B cell (primary cell): Measurements from ENCODE around the gene SH2D3C.

Experiments
- EZH2 ChIP-seq: IDR thresholded peaks from 2 replicates; pipeline ENCODE4 v1.6.1; 2012; ENCODE audit warnings: borderline replicate concordance, low read depth, mild to moderate bottlenecking, moderate library complexity, low read length; ENCODE audit not compliant: insufficient read depth, poor library complexity, severe bottlenecking
- TF ChIP-seq, protein P1 (sequence below): fragments of 200-600 bp; IDR thresholded peaks from one replicate; pipeline ENCODE4 v1.8.0; 2022; ENCODE audit warnings: antibody characterized with exemption, mild to moderate bottlenecking

GRCh38 chr9:127776924-127777289, 1.6 kb downstream of the SH2D3C start:
- TF ChIP-seq, protein P1, sequence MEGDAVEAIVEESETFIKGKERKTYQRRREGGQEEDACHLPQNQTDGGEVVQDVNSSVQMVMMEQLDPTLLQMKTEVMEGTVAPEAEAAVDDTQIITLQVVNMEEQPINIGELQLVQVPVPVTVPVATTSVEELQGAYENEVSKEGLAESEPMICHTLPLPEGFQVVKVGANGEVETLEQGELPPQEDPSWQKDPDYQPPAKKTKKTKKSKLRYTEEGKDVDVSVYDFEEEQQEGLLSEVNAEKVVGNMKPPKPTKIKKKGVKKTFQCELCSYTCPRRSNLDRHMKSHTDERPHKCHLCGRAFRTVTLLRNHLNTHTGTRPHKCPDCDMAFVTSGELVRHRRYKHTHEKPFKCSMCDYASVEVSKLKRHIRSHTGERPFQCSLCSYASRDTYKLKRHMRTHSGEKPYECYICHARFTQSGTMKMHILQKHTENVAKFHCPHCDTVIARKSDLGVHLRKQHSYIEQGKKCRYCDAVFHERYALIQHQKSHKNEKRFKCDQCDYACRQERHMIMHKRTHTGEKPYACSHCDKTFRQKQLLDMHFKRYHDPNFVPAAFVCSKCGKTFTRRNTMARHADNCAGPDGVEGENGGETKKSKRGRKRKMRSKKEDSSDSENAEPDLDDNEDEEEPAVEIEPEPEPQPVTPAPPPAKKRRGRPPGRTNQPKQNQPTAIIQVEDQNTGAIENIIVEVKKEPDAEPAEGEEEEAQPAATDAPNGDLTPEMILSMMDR: no peak
- TF ChIP-seq EZH2: no peak
